Measurements from ENCODE around the gene PRKRA. TPM values are rescaled to one million over a fixed set of nuclear protein-coding genes. Genes with fewer than 3 reads are reported as not detected.
A peak's percentile ranks its signal among the peaks of the same experiment; 100 is the strongest.

Gene PRKRA
- total RNA-seq, 1 experiment from 2014 or later: 62.6 TPM

- Histone ChIP-seq H3K27ac (ENCODE audit: low read depth, low read length, poor library complexity, severe bottlenecking) (peak overlapping the region; percentile 97), H3K36me3 (ENCODE audit: insufficient read depth, low read length, poor library complexity, severe bottlenecking) (peaks cover 25% of the 10 kb centered on the region), H3K4me1 (ENCODE audit: insufficient read depth, low read length, poor library complexity, severe bottlenecking) (peaks cover 16% of the 10 kb centered on the region), H3K9me3 (ENCODE audit: low read depth, low read length, poor library complexity, severe bottlenecking) (no peaks in the 10 kb centered on the region), H3K4me3 (ENCODE audit: low read depth, low read length, poor library complexity, severe bottlenecking) (peak overlapping the region; percentile 83), H3K27me3 (replicated peaks; ENCODE audit: insufficient read depth, low read depth, low read length, poor library complexity) (no peaks in the 10 kb centered on the region)
- ChIA-PET CTCF (no interaction called here), POLR2A (ENCODE audit: low non-redundant PET) (no interaction called here)
- DNase-seq (ENCODE audit: low spot score): no peak
- TF ChIP-seq EZH2 (IDR thresholded peaks at IDR 0.05; ENCODE audit: borderline replicate concordance, low read depth, low read length, poor library complexity, severe bottlenecking): no peak
- TF ChIP-seq, protein P1, sequence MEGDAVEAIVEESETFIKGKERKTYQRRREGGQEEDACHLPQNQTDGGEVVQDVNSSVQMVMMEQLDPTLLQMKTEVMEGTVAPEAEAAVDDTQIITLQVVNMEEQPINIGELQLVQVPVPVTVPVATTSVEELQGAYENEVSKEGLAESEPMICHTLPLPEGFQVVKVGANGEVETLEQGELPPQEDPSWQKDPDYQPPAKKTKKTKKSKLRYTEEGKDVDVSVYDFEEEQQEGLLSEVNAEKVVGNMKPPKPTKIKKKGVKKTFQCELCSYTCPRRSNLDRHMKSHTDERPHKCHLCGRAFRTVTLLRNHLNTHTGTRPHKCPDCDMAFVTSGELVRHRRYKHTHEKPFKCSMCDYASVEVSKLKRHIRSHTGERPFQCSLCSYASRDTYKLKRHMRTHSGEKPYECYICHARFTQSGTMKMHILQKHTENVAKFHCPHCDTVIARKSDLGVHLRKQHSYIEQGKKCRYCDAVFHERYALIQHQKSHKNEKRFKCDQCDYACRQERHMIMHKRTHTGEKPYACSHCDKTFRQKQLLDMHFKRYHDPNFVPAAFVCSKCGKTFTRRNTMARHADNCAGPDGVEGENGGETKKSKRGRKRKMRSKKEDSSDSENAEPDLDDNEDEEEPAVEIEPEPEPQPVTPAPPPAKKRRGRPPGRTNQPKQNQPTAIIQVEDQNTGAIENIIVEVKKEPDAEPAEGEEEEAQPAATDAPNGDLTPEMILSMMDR (conservative IDR thresholded peaks at IDR 0.05; ENCODE audit: low read depth, low read length): no peak
- BruUV-seq (replicated peaks): TSS peak; percentile 38
- intact Hi-C loops (cut with micrococcal nuclease; ENCODE audit: unreplicated experiment): no loop called here
These were observed 1.1 kb downstream of the PRKRA start for GRCh38 chr2:178449700-178450523.

DNA sequence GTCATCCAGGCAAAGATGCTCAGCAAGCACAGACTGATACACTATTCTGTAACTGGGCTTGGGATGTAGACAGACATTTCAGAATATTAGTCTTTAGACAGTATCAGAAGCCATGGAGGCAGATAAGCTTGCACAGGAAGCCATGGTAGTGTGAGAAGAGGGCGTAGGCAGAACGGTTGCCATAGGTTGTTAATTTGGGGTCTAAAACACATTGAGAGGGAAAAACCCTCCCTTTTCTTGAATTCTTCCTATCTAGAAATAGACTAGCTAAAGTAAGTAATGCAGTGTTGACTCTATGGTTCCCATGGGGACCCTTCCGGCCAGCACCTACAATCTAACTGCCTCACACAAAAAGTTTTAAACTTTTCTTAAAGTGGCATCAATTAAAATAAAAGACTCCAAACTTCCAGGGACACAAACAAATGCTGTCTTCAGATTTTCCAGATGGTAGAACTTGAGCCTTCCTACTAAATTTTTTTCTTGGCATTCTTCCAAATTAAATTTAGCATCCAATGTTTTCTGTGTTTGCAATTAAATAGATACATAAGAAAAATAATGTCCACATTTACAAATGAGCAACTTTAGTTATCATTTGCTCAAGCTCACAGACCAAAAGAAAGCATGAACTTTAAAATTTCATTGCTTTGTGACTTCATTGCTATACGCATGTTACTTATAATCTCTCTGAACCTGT is 1.9 kb downstream of the PRKRA start:
- Histone ChIP-seq H3K4me3 (ENCODE audit: low read depth, low read length, poor library complexity, severe bottlenecking) (peak overlapping the region; percentile 83), H3K27me3 (replicated peaks; ENCODE audit: insufficient read depth, low read depth, low read length, poor library complexity) (no peaks in the 10 kb centered on the region), H3K27ac (ENCODE audit: low read depth, low read length, poor library complexity, severe bottlenecking) (peak overlapping the region; percentile 97), H3K4me1 (ENCODE audit: insufficient read depth, low read length, poor library complexity, severe bottlenecking) (peaks cover 16% of the 10 kb centered on the region), H3K36me3 (ENCODE audit: insufficient read depth, low read length, poor library complexity, severe bottlenecking) (peaks cover 31% of the 10 kb centered on the region), H3K9me3 (ENCODE audit: low read depth, low read length, poor library complexity, severe bottlenecking) (no peaks in the 10 kb centered on the region)
- BruUV-seq (replicated peaks): no TSS peak
- ChIA-PET CTCF (no interaction called here), POLR2A (ENCODE audit: low non-redundant PET) (no interaction called here)
- intact Hi-C loops (cut with micrococcal nuclease; ENCODE audit: unreplicated experiment): no loop called here
- TF ChIP-seq EZH2 (IDR thresholded peaks at IDR 0.05; ENCODE audit: borderline replicate concordance, low read depth, low read length, poor library complexity, severe bottlenecking): no peak
- TF ChIP-seq, protein P1 (conservative IDR thresholded peaks at IDR 0.05; ENCODE audit: low read depth, low read length): no peak
- DNase-seq (ENCODE audit: low spot score): no peak

- no peak for DNase-seq (ENCODE audit: low spot score)
- no peak overlapping the region for H3K27ac ChIP-seq (ENCODE audit: low read depth, low read length, poor library complexity, severe bottlenecking)
- POLR2A ChIA-PET (ENCODE audit: low non-redundant PET): interaction anchor here (0.6 kb wide), 1 partner anchor 9 kb away, joined by 8 read pairs; the partner anchor contains the start of gene PRKRA
- TF ChIP-seq EZH2 (IDR thresholded peaks at IDR 0.05; ENCODE audit: borderline replicate concordance, low read depth, low read length, poor library complexity, severe bottlenecking): no peak
- TF ChIP-seq, protein P1 (conservative IDR thresholded peaks at IDR 0.05; ENCODE audit: low read depth, low read length): no peak
- no TSS peak for BruUV-seq (replicated peaks)
- intact Hi-C loops (cut with micrococcal nuclease; ENCODE audit: unreplicated experiment): no loop called here
- CTCF ChIA-PET: no interaction called here
- H3K36me3 ChIP-seq (ENCODE audit: insufficient read depth, low read length, poor library complexity, severe bottlenecking): peaks cover 80% of the 10 kb centered on the region
- H3K4me3 ChIP-seq (ENCODE audit: low read depth, low read length, poor library complexity, severe bottlenecking): no peak overlapping the region
- no peaks in the 10 kb centered on the region for H3K9me3 ChIP-seq (ENCODE audit: low read depth, low read length, poor library complexity, severe bottlenecking)
- H3K27me3 ChIP-seq (replicated peaks; ENCODE audit: insufficient read depth, low read depth, low read length, poor library complexity): no peaks in the 10 kb centered on the region
- no peaks in the 10 kb centered on the region for H3K4me1 ChIP-seq (ENCODE audit: insufficient read depth, low read length, poor library complexity, severe bottlenecking)
These were observed 9.5 kb downstream of the PRKRA start for GRCh38 chr2:178441426-178441825.

Measured in A673 (cell line).